Osteoblast (primary cell): ENCODE results near the gene LAPTM5. TPM values are rescaled to one million over a fixed set of nuclear protein-coding genes. Genes with fewer than 3 reads are reported as not detected.

Source experiments
- DNase-seq: peaks from one replicate; pipeline ENCODE4 v3.0.0; 2011; ENCODE audit warnings: low spot score, mixed read lengths; ENCODE audit not compliant: insufficient read length; ENCODE audit errors: missing footprints
- H2AFZ ChIP-seq: 2 replicates; pipeline ENCODE4 v1.6.0; 2011; ENCODE audit warnings: mild to moderate bottlenecking, low read length
- H3K27ac ChIP-seq: 2 replicates; pipeline ENCODE4 v1.5.1; 2011; ENCODE audit warnings: mild to moderate bottlenecking, low read depth, low read length, moderate library complexity
- H3K27me3 ChIP-seq: 2 replicates; pipeline ENCODE4 v1.6.0; 2012; ENCODE audit warnings: mild to moderate bottlenecking, control low read depth, inconsistent platforms, low read length, moderate library complexity; ENCODE audit not compliant: insufficient read depth
- H3K36me3 ChIP-seq: 2 replicates; pipeline ENCODE4 v1.5.1; 2011; ENCODE audit warnings: mild to moderate bottlenecking, low read length, control low read depth, moderate library complexity; ENCODE audit not compliant: insufficient read depth
- H3K4me1 ChIP-seq: 2 replicates; pipeline ENCODE4 v1.5.1; 2011; ENCODE audit warnings: mild to moderate bottlenecking, low read length, control low read depth, moderate library complexity; ENCODE audit not compliant: insufficient read depth
- H3K4me2 ChIP-seq: 2 replicates; pipeline ENCODE4 v1.6.0; 2011; ENCODE audit warnings: mild to moderate bottlenecking, low read length; ENCODE audit not compliant: insufficient read depth
- H3K4me3 ChIP-seq: fragments of 200-600 bp; sonication (generic); 3 replicates; pipeline ENCODE4 v1.5.1; 2012; ENCODE audit warnings: mild to moderate bottlenecking, low read length, inconsistent platforms; ENCODE audit not compliant: insufficient read depth
- H3K79me2 ChIP-seq: 2 replicates; pipeline ENCODE4 v1.6.0; 2012; ENCODE audit warnings: mild to moderate bottlenecking, low read length, control low read depth, inconsistent platforms; ENCODE audit not compliant: insufficient read depth
- H3K9me3 ChIP-seq: 2 replicates; pipeline ENCODE4 v1.5.1; 2011; ENCODE audit warnings: low read depth, low read length, control low read depth
- H4K20me1 ChIP-seq: 2 replicates; pipeline ENCODE4 v1.6.0; 2012; ENCODE audit warnings: mild to moderate bottlenecking, low read length, control low read depth; ENCODE audit not compliant: insufficient read depth
- total RNA-seq: library from RNA; depleted of rRNA; stranded (reverse); fragments of >200 nt; gene quantifications from 2 replicates; pipeline ENCODE4 v1.2.3, GENCODE V29; 2012
- TF ChIP-seq, protein P1 (sequence below): IDR thresholded peaks from 2 replicates; pipeline ENCODE4 v1.5.1; 2011; ENCODE audit warnings: mild to moderate bottlenecking, low read depth, low read length, moderate library complexity; ENCODE audit errors: extremely low read depth

LAPTM5 gene
- total RNA-seq, 1 donor: 0.72 TPM

- H3K4me2 ChIP-seq: no peak overlapping the region
- no peaks in the 10 kb centered on the region for H3K36me3 ChIP-seq
- H3K4me1 ChIP-seq: no peaks in the 10 kb centered on the region
- H3K27ac ChIP-seq: no peak overlapping the region
- H4K20me1 ChIP-seq: no peaks in the 10 kb centered on the region
- no peaks in the 10 kb centered on the region for H3K79me2 ChIP-seq
- H2AFZ ChIP-seq: no peak overlapping the region
- TF ChIP-seq, protein P1, sequence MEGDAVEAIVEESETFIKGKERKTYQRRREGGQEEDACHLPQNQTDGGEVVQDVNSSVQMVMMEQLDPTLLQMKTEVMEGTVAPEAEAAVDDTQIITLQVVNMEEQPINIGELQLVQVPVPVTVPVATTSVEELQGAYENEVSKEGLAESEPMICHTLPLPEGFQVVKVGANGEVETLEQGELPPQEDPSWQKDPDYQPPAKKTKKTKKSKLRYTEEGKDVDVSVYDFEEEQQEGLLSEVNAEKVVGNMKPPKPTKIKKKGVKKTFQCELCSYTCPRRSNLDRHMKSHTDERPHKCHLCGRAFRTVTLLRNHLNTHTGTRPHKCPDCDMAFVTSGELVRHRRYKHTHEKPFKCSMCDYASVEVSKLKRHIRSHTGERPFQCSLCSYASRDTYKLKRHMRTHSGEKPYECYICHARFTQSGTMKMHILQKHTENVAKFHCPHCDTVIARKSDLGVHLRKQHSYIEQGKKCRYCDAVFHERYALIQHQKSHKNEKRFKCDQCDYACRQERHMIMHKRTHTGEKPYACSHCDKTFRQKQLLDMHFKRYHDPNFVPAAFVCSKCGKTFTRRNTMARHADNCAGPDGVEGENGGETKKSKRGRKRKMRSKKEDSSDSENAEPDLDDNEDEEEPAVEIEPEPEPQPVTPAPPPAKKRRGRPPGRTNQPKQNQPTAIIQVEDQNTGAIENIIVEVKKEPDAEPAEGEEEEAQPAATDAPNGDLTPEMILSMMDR: no peak
- H3K4me3 ChIP-seq: no peak overlapping the region
- no peaks in the 10 kb centered on the region for H3K9me3 ChIP-seq
- peak; percentile 39 for DNase-seq
- H3K27me3 ChIP-seq: peaks cover 9% of the 10 kb centered on the region
Observed at GRCh38 chr1:30742300-30742962, 15.1 kb downstream of the LAPTM5 start.

- H3K4me3 ChIP-seq: no peak overlapping the region
- TF ChIP-seq, protein P1: no peak
- H3K36me3 ChIP-seq: no peaks in the 10 kb centered on the region
- H3K9me3 ChIP-seq: no peaks in the 10 kb centered on the region
- H3K4me1 ChIP-seq: no peaks in the 10 kb centered on the region
- no peak overlapping the region for H2AFZ ChIP-seq
- peaks cover 9% of the 10 kb centered on the region for H3K27me3 ChIP-seq
- no peaks in the 10 kb centered on the region for H4K20me1 ChIP-seq
- no peak overlapping the region for H3K27ac ChIP-seq
- H3K4me2 ChIP-seq: no peak overlapping the region
- no peaks in the 10 kb centered on the region for H3K79me2 ChIP-seq
- DNase-seq: peak; percentile 61
Observed at GRCh38 chr1:30741239-30741894, 16.2 kb downstream of the LAPTM5 start.

GRCh38 chr1:30740251-30741238 is 17.0 kb downstream of the LAPTM5 start:
- Histone ChIP-seq H3K27ac (no peak overlapping the region), H2AFZ (no peak overlapping the region), H3K9me3 (no peaks in the 10 kb centered on the region), H3K79me2 (no peaks in the 10 kb centered on the region), H4K20me1 (no peaks in the 10 kb centered on the region), H3K36me3 (no peaks in the 10 kb centered on the region), H3K4me3 (no peak overlapping the region), H3K4me1 (no peaks in the 10 kb centered on the region), H3K4me2 (no peak overlapping the region), H3K27me3 (peaks cover 9% of the 10 kb centered on the region)
- TF ChIP-seq, protein P1: no peak
- peak; percentile 56 for DNase-seq

- TF ChIP-seq, protein P1: no peak
- Histone ChIP-seq H3K4me2 (no peak overlapping the region), H3K9me3 (no peaks in the 10 kb centered on the region), H3K27ac (no peak overlapping the region), H2AFZ (no peak overlapping the region), H3K27me3 (peaks cover 9% of the 10 kb centered on the region), H3K79me2 (no peaks in the 10 kb centered on the region), H3K4me1 (no peaks in the 10 kb centered on the region), H3K36me3 (no peaks in the 10 kb centered on the region), H4K20me1 (no peaks in the 10 kb centered on the region), H3K4me3 (no peak overlapping the region)
- peak; percentile 52 for DNase-seq
Observed at GRCh38 chr1:30739601-30740000, 18.0 kb downstream of the LAPTM5 start.
